Ectodermal cell (in vitro differentiated cells): Measurements from ENCODE around the gene GSX1.

Experiments used
- H3K27ac ChIP-seq: 2 replicates; pipeline ENCODE4 v1.7.0; 2013; ENCODE audit warnings: mild to moderate bottlenecking, low read depth, low read length; ENCODE audit not compliant: insufficient read depth, poor library complexity, severe bottlenecking
- H3K27me3 ChIP-seq: 2 replicates; pipeline ENCODE4 v1.7.0; 2013; ENCODE audit warnings: mild to moderate bottlenecking, low read length; ENCODE audit not compliant: insufficient read depth, control insufficient read depth, poor library complexity, severe bottlenecking
- H3K36me3 ChIP-seq: one replicate; pipeline ENCODE4 v1.7.0; 2013; ENCODE audit warnings: low read length; ENCODE audit not compliant: control insufficient read depth, insufficient read depth
- H3K4me1 ChIP-seq: one replicate; pipeline ENCODE4 v1.7.0; 2013; ENCODE audit warnings: low read length; ENCODE audit not compliant: control insufficient read depth, insufficient read depth
- H3K4me3 ChIP-seq: 2 replicates; pipeline ENCODE4 v1.7.0; 2013; ENCODE audit warnings: low read depth, low read length, control low read depth; ENCODE audit not compliant: insufficient read depth
- H3K9me3 ChIP-seq: 2 replicates; pipeline ENCODE4 v1.7.0; 2013; ENCODE audit warnings: mild to moderate bottlenecking, low read length, moderate library complexity; ENCODE audit not compliant: control insufficient read depth
- whole genome bisulfite sequencing, 2 experiments: methylation state at CpG; one replicate each; pipeline ENCODE4 v1.1.7; 2013; ENCODE audit warnings: missing lambda C conversion rate in 2 of 2; 5-methylcytosine and 5-hydroxymethylcytosine counted together

Gene GSX1

DNA sequence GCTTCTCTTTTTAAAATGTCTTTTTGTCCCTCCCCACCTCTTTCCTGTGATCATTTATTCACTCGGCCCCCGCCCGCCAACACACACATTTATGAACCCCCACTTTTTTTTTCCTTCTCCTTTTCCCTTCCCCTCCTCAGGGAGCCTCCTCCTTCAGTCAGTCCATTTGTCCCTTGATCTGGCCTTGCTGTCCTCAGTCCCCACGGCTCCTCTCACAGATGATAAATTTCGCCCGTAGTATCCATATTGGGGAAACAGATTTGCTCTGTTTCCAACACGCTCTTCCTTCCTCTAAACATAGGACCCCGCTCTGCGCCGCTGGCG is 2.0 kb downstream of the GSX1 start:
- H3K27ac ChIP-seq: no peak overlapping the region
- WGBS, 2 experiments: 9 to 10% methylated on average over 11 of the region's 11 CpGs
- H3K4me3 ChIP-seq: no peak overlapping the region
- peaks cover 26% of the 10 kb centered on the region for H3K4me1 ChIP-seq
- H3K27me3 ChIP-seq: peaks cover 100% of the 10 kb centered on the region
- no peaks in the 10 kb centered on the region for H3K9me3 ChIP-seq
- H3K36me3 ChIP-seq: no peaks in the 10 kb centered on the region

DNA sequence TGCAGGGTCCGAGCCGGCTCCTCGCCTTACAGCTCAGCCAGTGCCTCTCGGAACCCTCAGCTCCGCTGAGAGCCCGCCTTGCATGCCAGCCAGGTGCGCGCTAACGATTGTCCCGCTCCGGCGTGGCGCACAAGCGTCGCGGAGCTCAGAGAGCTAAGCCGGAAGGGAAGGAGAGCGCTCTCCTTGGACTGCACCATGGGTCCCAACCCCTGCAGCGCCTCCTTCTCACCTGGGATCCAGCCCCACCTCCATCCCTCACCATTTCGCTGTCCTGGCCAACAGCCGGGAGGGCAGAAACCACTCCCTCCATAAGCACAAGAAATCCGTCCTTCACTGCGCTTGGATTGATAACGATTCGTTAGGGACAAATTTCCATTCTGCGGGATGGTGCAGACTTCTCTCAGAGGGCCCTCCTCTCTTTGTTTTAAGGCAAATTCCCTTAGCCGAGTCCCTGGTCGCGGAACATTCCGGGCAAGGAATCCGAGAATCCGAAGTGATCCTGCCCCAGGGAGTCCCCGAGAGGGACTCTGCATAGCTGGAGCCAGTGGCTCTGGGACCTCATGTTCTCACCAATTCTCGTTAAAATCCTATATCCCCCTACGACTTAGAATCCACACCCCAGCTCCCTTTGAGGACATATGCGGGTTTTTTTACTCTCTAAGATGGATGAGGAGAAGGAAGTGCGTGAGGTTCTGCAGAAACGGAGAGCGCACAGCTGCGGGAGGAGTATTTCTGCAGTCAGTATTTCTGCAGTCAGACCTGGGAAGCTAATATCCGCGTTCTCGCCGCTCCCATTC is 2.8 kb downstream of the GSX1 start:
- Histone ChIP-seq H3K27ac (no peak overlapping the region), H3K36me3 (no peaks in the 10 kb centered on the region), H3K4me1 (peaks cover 22% of the 10 kb centered on the region), H3K27me3 (peaks cover 100% of the 10 kb centered on the region), H3K4me3 (no peak overlapping the region), H3K9me3 (no peaks in the 10 kb centered on the region)
- 1 to 2% methylated on average over 44 of the region's 44 CpGs for WGBS, 2 experiments

DNA sequence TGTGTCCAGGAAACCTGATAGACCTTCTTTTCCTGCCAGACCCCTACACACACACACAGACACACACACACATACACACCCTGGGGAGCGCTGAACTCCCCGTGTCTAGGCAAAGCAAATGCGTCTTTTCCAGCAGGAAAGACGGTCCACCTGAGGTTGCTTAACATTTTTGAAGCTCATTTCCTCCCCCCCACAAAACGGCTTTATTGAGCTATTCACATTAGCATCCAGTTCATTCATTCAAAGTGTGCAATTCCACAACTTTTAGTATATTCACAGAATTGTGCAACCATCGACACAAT is 3.4 kb downstream of the GSX1 start:
- Histone ChIP-seq H3K4me1 (peaks cover 18% of the 10 kb centered on the region), H3K27me3 (peaks cover 100% of the 10 kb centered on the region), H3K27ac (no peak overlapping the region), H3K9me3 (no peaks in the 10 kb centered on the region), H3K36me3 (no peaks in the 10 kb centered on the region), H3K4me3 (no peak overlapping the region)
- 6 to 8% methylated on average over 6 of the region's 6 CpGs for WGBS, 2 experiments

DNA sequence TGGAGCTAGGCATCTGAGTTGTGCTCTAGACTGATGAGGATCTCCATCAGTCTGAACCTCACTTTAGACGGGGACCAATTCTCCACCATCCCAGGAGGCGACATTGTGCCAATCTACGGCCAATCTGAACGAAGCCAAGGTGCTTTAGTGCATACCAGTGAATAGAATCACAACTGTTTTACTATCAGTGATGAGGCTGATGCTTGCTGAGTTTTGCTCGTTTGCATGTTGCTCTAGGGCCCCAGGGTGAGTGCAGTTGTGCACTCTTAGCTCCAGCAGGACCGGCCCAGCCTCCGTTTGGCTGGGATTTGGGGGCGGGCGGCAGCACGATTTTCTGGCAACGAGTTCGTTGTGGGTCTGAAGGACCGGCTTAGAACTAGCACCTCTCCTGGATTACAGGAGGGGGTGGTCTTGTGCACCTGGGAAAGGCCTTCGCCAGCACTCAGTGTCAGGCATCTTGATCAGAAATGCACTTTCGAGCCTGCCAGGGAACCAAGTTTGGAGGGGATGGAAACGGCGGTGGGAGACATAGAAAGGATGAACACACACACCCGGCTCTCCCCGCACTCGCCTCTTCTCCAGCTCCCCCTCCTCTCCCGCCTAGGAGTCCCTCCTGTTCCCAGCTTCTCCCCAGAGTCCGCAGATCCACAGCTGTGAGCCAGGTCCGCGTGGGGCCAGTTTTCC is 4.4 kb downstream of the GSX1 start:
- peak overlapping the region; percentile 2 for H3K4me3 ChIP-seq
- H3K27me3 ChIP-seq: peaks cover 100% of the 10 kb centered on the region
- peaks cover 8% of the 10 kb centered on the region for H3K4me1 ChIP-seq
- no peaks in the 10 kb centered on the region for H3K36me3 ChIP-seq
- H3K9me3 ChIP-seq: no peaks in the 10 kb centered on the region
- 1% methylated on average over 24 of the region's 24 CpGs for WGBS, 2 experiments
- no peak overlapping the region for H3K27ac ChIP-seq

DNA sequence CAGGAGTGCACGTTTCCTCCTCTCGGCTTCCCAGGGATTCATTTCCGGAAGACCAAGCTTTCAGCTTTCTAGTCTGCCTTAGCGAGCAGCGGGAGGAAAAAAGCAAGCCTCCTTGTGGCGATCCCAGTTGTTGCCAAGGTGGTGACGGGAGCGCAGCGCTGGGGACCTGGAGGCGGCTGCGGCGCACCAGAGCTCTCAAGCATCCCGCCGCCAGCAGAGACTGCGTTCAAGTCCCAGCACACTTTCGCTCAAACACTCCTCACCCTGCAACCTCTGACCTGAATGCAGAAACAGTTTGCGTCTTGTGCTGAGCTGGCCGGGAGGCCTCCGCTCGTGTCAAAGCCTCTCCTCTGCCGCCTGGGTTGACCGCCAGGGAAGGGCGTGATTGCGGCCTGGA is 4.9 kb downstream of the GSX1 start:
- Histone ChIP-seq H3K27ac (no peak overlapping the region), H3K4me1 (peaks cover 4% of the 10 kb centered on the region), H3K4me3 (peak overlapping the region; percentile 2), H3K36me3 (no peaks in the 10 kb centered on the region), H3K9me3 (no peaks in the 10 kb centered on the region), H3K27me3 (peaks cover 97% of the 10 kb centered on the region)
- WGBS, 2 experiments: 2% methylated on average over 24 of the region's 24 CpGs

DNA sequence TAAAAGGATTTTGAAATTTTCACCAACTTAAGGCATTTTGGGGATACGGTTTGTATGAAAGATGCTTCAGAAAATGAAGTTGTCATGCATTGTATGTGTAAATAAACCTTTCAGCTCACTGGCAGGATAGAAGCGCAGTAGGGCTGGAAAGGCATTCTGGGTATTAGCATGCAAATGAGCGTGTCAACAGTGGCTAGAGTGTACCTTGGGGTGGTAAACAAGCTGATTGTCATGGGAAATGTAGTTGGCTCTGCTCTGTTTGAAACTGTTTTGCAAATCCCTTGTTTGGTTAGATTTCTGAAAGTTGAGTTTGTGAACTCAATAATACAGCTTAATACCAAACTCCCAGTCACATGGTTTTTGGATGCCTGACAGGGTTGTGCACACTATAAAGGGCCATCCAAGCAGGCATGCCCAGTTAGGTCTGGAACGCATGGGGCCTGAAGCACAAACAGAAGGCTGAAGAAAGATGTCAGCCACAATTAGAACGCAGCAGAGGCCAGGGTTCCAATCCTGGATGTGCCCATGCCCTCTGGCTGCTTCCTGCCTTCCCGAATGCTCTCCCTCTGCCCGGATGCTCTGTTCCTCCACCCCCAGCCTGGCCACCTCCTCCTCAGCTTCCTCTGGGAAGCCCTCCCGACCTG is 14.6 kb downstream of the GSX1 start:
- peaks cover 11% of the 10 kb centered on the region for H3K4me1 ChIP-seq
- peaks cover 5% of the 10 kb centered on the region for H3K27me3 ChIP-seq
- H3K36me3 ChIP-seq: no peaks in the 10 kb centered on the region
- no peaks in the 10 kb centered on the region for H3K9me3 ChIP-seq
- H3K27ac ChIP-seq: no peak overlapping the region
- no peak overlapping the region for H3K4me3 ChIP-seq
- 40 to 44% methylated on average over 8 of the region's 8 CpGs for WGBS, 2 experiments

DNA sequence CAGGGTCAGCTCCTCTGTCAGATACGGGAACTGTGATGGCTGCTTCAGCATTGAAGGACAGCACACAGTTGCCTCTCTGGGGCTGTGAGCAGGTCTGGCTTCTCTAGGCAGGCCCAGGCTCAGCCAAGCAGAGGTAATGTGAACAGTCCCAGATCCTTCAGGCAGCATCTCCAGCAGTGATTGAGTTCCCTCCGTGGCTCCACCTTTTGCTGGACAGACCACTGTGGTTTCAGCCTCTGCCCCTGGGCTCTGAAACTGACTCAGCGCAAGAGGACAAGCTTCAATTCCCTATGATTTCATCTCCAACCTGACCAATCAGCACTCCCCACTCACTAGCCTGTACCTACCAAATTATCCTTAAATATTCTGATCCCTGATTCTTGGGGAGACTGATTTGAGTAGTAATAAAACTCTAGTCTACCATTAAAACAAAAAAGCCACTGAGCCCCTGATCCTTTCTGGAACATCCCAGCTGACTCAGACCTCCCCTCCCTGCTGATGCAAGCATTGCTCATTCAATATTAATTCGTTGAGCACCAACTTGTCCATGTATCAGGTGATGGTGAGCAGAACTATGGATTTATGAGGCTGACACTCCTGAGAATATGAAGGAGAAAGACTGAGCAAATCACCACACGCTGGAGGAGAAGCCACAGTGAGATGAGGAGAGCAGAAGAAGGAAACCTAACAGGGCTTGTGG is 16.7 kb downstream of the GSX1 start:
- H3K9me3 ChIP-seq: no peaks in the 10 kb centered on the region
- H3K4me1 ChIP-seq: peaks cover 11% of the 10 kb centered on the region
- H3K27me3 ChIP-seq: peaks cover 5% of the 10 kb centered on the region
- no peaks in the 10 kb centered on the region for H3K36me3 ChIP-seq
- H3K4me3 ChIP-seq: no peak overlapping the region
- no peak overlapping the region for H3K27ac ChIP-seq
- WGBS, 2 experiments: 85 to 86% methylated on average over 5 of the region's 5 CpGs

DNA sequence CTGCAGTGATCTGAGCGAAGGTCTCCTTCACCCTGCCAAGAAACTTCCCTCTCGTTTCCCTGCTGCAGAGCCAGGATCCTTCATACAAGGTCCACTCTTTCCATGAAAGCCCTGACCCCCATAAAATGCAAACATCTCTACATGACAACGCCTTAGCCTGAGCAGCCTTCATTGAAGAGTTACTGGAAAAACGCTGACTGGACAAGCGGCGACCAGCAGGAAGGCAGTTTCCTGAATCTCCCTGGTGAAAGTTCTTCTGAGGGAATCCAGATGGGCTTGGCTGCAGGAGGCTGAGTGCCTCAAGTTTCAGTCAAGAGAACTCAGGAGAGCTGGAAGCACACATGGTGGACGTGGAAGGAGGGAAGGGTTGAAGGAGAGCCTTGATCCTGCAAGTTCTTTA is 17.7 kb downstream of the GSX1 start:
- Histone ChIP-seq H3K27me3 (peaks cover 8% of the 10 kb centered on the region), H3K27ac (no peak overlapping the region), H3K4me3 (no peak overlapping the region), H3K9me3 (no peaks in the 10 kb centered on the region), H3K4me1 (peaks cover 11% of the 10 kb centered on the region), H3K36me3 (no peaks in the 10 kb centered on the region)
- WGBS, 2 experiments: 91% methylated on average over 7 of the region's 7 CpGs

DNA sequence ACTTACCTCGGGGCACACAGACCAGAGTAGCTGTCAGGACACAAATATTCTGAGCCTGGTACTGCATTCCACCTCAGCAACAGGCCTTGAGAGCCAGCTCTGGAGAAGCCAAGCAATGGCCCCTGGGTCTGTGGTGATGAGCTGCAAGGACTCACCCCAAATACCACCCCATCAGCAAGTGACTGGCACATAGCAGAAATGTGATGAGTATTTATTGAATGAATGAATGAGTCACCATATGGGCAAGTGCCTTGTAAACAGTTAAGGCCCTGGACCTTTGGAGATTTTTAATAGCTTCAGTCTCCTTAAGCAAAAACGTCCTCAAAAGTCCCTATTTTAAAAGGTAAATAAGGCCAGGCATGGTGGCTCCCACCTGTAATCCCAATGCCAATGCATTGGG is 18.2 kb downstream of the GSX1 start:
- Histone ChIP-seq H3K27me3 (peaks cover 8% of the 10 kb centered on the region), H3K4me3 (no peak overlapping the region), H3K9me3 (no peaks in the 10 kb centered on the region), H3K36me3 (no peaks in the 10 kb centered on the region), H3K4me1 (peaks cover 11% of the 10 kb centered on the region), H3K27ac (no peak overlapping the region)
- 86 to 91% methylated on average over 2 of the region's 2 CpGs for WGBS, 2 experiments

DNA sequence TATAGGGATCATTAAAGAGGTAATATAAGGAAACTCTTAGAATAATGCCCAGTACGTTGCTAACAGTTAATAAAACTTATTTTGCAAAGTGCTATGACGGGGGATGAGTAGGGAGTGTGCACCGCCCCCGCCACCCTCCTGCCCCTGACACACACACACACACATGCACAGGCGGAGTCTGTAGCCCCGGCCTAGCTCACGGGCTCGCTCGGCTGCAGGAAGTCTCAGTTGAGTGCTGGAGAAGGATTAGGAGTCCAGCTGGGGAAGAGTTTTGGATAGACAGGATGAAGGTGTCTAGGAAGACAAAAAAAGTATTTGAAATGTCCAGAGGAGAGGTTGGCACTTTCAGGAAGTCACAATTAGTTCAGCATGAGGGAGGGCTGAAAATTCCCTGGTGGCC is 21.5 kb downstream of the GSX1 start:
- no peaks in the 10 kb centered on the region for H3K4me1 ChIP-seq
- no peak overlapping the region for H3K27ac ChIP-seq
- H3K36me3 ChIP-seq: no peaks in the 10 kb centered on the region
- no peaks in the 10 kb centered on the region for H3K9me3 ChIP-seq
- WGBS, 2 experiments: 94 to 96% methylated on average over 7 to 9 of the region's 9 CpGs
- H3K4me3 ChIP-seq: no peak overlapping the region
- peaks cover 26% of the 10 kb centered on the region for H3K27me3 ChIP-seq
